Stimulated activated naive CD8-positive, alpha-beta T cell treated with anti-CD3 and anti-CD28 coated beads, Interleukin-15, Interleukin-2, amounts not matched to agents 100 ng/mL and 50 ng/mL, for 24 hours (primary cell): ENCODE data around the gene GALNT8.
A peak's percentile ranks its signal among the peaks of the same experiment; 100 is the strongest.

Source experiments
- H3K27ac Mint-ChIP-seq: one replicate; pipeline ENCODE4 v1.8.0; 2021; ENCODE audit warnings: mild to moderate bottlenecking, mixed read lengths
- H3K27me3 Mint-ChIP-seq: one replicate; pipeline ENCODE4 v1.8.0; 2021; ENCODE audit warnings: mixed read lengths
- H3K36me3 Mint-ChIP-seq: one replicate; pipeline ENCODE4 v1.8.0; 2021; ENCODE audit warnings: low read depth, mixed read lengths
- H3K4me1 Mint-ChIP-seq: one replicate; pipeline ENCODE4 v1.8.0; 2021; ENCODE audit warnings: low read depth, mixed read lengths
- H3K4me3 Mint-ChIP-seq: one replicate; pipeline ENCODE4 v1.8.0; 2021; ENCODE audit warnings: mild to moderate bottlenecking, mixed read lengths
- H3K9me3 Mint-ChIP-seq: one replicate; pipeline ENCODE4 v1.8.0; 2021; ENCODE audit warnings: mixed read lengths

The GALNT8 gene

DNA sequence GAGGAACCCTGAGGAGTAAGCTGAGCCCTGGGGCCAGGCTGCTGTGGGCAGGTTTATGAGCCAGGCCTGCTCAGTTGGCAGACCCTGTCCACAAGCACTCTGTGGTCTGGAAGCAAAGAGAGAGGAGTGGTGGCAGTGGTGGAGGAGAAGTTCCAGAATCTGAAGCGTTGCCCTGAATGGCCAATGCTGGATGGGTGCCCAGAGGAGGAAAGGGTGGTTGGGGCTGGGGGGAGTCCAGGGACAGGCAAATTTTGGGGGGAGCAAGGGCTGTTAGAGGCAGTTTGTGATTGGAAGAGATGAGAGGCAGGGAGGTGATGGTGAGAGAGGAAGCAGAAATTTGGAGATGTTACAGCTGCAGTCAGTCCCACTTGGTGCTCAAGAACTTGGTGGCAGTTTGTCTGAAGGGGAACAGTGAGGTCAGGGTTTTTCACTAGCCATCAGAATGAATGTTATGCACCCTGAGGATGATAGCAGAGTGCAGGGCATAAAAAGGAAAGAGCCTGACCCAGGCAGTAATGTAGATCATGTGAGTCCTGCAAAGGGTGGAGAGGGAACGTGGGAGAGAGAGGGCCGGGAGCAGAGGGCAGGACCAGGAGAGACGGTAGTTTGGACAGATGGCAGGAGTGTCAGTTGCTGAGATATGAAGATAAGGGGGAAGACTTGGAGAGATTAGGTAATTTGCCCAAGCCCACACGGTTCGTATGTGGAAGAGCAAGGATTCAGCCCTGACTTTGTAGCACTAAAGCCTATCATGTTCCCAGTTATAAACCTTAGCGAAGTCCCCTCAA is 51.2 kb downstream of the GALNT8 start:
- no peaks in the 10 kb centered on the region for H3K4me1 Mint-ChIP-seq
- no peaks in the 10 kb centered on the region for H3K36me3 Mint-ChIP-seq
- peaks cover 3% of the 10 kb centered on the region for H3K27me3 Mint-ChIP-seq
- H3K27ac Mint-ChIP-seq = no peak overlapping the region
- no peak overlapping the region for H3K4me3 Mint-ChIP-seq
- no peaks in the 10 kb centered on the region for H3K9me3 Mint-ChIP-seq

GRCh38 chr12:4771960-4772566 is 51.9 kb downstream of the GALNT8 start:
- H3K27ac Mint-ChIP-seq = no peak overlapping the region
- no peak overlapping the region for H3K4me3 Mint-ChIP-seq
- H3K27me3 Mint-ChIP-seq = peaks cover 3% of the 10 kb centered on the region
- H3K4me1 Mint-ChIP-seq = no peaks in the 10 kb centered on the region
- H3K36me3 Mint-ChIP-seq = no peaks in the 10 kb centered on the region
- H3K9me3 Mint-ChIP-seq = no peaks in the 10 kb centered on the region

GRCh38 chr12:4775936-4776335 is 55.7 kb downstream of the GALNT8 start:
- no peaks in the 10 kb centered on the region for H3K9me3 Mint-ChIP-seq
- no peaks in the 10 kb centered on the region for H3K36me3 Mint-ChIP-seq
- no peak overlapping the region for H3K4me3 Mint-ChIP-seq
- H3K4me1 Mint-ChIP-seq = no peaks in the 10 kb centered on the region
- no peak overlapping the region for H3K27ac Mint-ChIP-seq
- H3K27me3 Mint-ChIP-seq = peaks cover 7% of the 10 kb centered on the region

DNA sequence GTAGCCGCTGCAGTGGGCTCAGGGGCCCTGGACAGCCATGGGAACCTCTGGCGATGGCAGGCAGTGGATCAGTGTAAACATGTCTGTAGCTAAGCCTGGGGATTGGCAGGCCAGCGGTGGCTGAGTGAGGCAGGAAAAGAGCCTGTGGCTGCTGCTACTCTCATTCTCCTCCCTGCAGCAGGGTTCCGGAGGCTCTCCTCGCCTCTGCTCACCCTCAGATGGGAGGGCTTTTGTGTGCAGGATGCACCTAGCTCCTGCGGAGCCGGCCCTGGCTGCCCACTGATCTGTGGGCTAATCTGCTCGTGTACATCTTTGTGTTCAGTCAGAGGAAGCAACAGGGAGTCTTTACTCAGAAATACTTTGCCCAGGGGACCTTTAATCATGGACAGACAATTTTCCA is 59.5 kb downstream of the GALNT8 start:
- Mint-ChIP-seq H3K27me3 (peaks cover 17% of the 10 kb centered on the region), H3K4me3 (no peak overlapping the region), H3K9me3 (peaks cover 5% of the 10 kb centered on the region), H3K4me1 (no peaks in the 10 kb centered on the region), H3K27ac (no peak overlapping the region), H3K36me3 (no peaks in the 10 kb centered on the region)

GRCh38 chr12:4780641-4781611 is 60.7 kb downstream of the GALNT8 start:
- no peaks in the 10 kb centered on the region for H3K36me3 Mint-ChIP-seq
- peaks cover 7% of the 10 kb centered on the region for H3K9me3 Mint-ChIP-seq
- H3K27me3 Mint-ChIP-seq = peaks cover 23% of the 10 kb centered on the region
- no peaks in the 10 kb centered on the region for H3K4me1 Mint-ChIP-seq
- no peak overlapping the region for H3K4me3 Mint-ChIP-seq
- H3K27ac Mint-ChIP-seq = no peak overlapping the region

- no peak overlapping the region for H3K27ac Mint-ChIP-seq
Observed at GRCh38 chr12:4784404-4785054, 64.3 kb downstream of the GALNT8 start.

GRCh38 chr12:4786795-4787194 is 66.6 kb downstream of the GALNT8 start:
- H3K27ac Mint-ChIP-seq = no peak overlapping the region
- peaks cover 7% of the 10 kb centered on the region for H3K9me3 Mint-ChIP-seq
- H3K4me1 Mint-ChIP-seq = no peaks in the 10 kb centered on the region
- H3K27me3 Mint-ChIP-seq = peaks cover 18% of the 10 kb centered on the region
- H3K4me3 Mint-ChIP-seq = no peak overlapping the region
- no peaks in the 10 kb centered on the region for H3K36me3 Mint-ChIP-seq

More at GRCh38 chr12:4784404-4785054, 64.3 kb downstream of the GALNT8 start:
- no peaks in the 10 kb centered on the region for H3K36me3 Mint-ChIP-seq
- H3K27me3 Mint-ChIP-seq = peaks cover 27% of the 10 kb centered on the region
- no peaks in the 10 kb centered on the region for H3K4me1 Mint-ChIP-seq
- H3K4me3 Mint-ChIP-seq = no peak overlapping the region
- H3K9me3 Mint-ChIP-seq = peaks cover 7% of the 10 kb centered on the region

DNA sequence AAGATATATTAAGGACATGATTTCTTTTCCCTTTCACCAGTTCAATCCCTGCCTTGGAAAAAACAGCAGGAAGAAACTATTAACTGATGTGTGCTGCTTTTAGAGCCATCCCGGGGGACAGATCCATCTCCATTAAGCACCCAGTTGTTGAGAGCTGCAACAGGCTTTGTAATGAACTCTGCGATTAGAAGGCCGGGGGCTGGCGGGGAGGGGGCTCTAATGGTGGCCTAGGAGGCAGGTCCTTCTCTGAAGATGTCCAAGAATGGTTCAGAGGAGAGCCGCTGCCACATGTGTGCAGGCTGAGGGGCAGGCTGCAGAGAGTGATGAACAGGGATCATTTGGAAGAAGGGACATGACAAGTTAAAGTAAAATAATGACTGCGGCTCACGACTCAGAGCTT is 67.8 kb downstream of the GALNT8 start:
- Mint-ChIP-seq H3K36me3 (no peaks in the 10 kb centered on the region), H3K4me1 (no peaks in the 10 kb centered on the region), H3K27ac (no peak overlapping the region), H3K9me3 (peaks cover 7% of the 10 kb centered on the region), H3K27me3 (peaks cover 18% of the 10 kb centered on the region), H3K4me3 (no peak overlapping the region)

DNA sequence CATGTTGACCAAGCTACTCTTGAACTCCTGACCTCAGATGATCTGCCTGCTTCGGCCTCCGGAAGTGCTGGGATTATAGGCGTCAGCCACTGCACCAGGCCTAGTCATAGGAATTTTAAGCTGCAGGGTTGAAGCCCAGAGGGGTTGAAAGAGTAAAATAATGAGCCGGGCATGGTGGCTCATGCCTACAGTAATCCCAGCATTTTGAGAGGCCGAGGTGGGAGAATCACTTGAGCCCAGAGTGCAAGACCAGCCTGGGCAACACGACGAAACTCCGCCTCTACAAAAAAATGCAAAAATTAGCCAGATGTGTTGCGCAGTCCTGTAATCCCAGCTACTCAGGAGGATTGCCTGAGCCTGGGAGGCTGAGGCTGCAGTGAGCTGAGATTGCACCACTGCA is 69.6 kb downstream of the GALNT8 start:
- Mint-ChIP-seq H3K9me3 (peaks cover 2% of the 10 kb centered on the region), H3K4me1 (no peaks in the 10 kb centered on the region), H3K27ac (peak overlapping the region; percentile 60), H3K27me3 (peaks cover 17% of the 10 kb centered on the region), H3K4me3 (no peak overlapping the region), H3K36me3 (no peaks in the 10 kb centered on the region)

GRCh38 chr12:4791497-4791896 is 71.3 kb downstream of the GALNT8 start:
- H3K27ac Mint-ChIP-seq = no peak overlapping the region
- H3K36me3 Mint-ChIP-seq = no peaks in the 10 kb centered on the region
- H3K27me3 Mint-ChIP-seq = peaks cover 8% of the 10 kb centered on the region
- H3K4me3 Mint-ChIP-seq = no peak overlapping the region
- H3K9me3 Mint-ChIP-seq = no peaks in the 10 kb centered on the region
- H3K4me1 Mint-ChIP-seq = no peaks in the 10 kb centered on the region

GRCh38 chr12:4794491-4794890 is 74.3 kb downstream of the GALNT8 start:
- H3K9me3 Mint-ChIP-seq = no peaks in the 10 kb centered on the region

GRCh38 chr12:4796216-4796615 is 76.0 kb downstream of the GALNT8 start:
- no peaks in the 10 kb centered on the region for H3K36me3 Mint-ChIP-seq
- no peak overlapping the region for H3K4me3 Mint-ChIP-seq
- H3K9me3 Mint-ChIP-seq = no peaks in the 10 kb centered on the region
- H3K27me3 Mint-ChIP-seq = peaks cover 18% of the 10 kb centered on the region
- H3K4me1 Mint-ChIP-seq = no peaks in the 10 kb centered on the region
- no peak overlapping the region for H3K27ac Mint-ChIP-seq

More at GRCh38 chr12:4794491-4794890, 74.3 kb downstream of the GALNT8 start:
- H3K27ac Mint-ChIP-seq = no peak overlapping the region
- no peaks in the 10 kb centered on the region for H3K4me1 Mint-ChIP-seq
- peaks cover 18% of the 10 kb centered on the region for H3K27me3 Mint-ChIP-seq
- H3K36me3 Mint-ChIP-seq = no peaks in the 10 kb centered on the region
- no peak overlapping the region for H3K4me3 Mint-ChIP-seq

DNA sequence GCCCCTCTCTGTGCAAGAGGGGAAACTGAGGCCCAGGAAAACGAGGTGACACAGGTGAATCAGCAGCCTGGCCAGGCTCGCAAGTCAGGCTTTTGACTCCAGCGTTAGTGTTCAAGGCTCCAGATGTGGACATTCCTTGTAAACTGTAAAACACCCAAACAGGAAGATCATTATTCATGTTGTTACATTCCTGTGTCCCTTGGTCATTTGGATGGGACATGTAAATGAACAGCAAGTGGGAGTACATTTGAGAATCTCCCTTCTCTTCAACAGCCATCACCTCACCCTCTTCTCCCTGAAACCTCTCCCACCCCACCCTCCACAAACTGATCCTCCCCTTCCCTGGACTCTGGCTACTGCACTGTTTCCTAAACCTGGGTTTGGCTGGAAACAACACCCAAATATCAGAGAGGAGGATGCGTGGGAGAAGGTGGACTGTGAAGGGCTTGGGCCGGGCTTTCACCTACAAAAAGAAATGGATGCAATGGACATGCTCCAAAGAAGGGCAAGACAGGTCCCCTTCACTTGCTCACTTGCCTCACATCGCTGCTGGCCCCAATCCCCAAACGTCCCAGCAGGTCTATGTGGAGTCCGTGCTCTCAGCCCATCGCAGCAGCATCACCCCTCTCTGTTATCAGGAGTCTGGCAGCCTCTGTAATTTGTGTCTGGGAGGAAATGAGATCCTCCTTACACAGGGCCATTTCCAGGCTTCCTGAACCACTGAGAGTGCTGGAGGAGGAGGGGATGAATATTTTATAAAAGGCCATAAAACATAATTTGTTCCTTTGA is 76.7 kb downstream of the GALNT8 start:
- Mint-ChIP-seq H3K27ac (no peak overlapping the region), H3K4me1 (no peaks in the 10 kb centered on the region), H3K27me3 (peaks cover 18% of the 10 kb centered on the region), H3K9me3 (no peaks in the 10 kb centered on the region), H3K36me3 (no peaks in the 10 kb centered on the region), H3K4me3 (no peak overlapping the region)

DNA sequence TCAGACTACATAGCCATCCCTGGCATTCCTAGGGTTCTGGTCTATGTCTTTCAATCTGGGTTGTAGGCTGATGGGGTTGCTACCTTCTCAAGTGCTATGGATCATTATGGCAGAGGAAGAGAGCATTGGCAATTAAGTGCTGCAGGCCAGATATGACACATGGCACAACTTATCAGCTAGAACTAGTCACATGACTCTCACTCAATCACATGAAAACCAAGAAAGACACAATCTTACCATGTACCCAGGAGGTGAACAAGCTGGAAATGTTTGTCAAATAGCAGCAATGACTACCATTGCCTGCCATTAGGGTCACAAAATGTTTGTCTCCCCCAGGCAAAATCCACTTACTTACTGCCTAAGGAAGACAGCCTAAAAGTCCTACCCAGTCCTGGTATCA is 80.4 kb downstream of the GALNT8 start:
- H3K9me3 Mint-ChIP-seq = no peaks in the 10 kb centered on the region
- no peak overlapping the region for H3K4me3 Mint-ChIP-seq
- H3K36me3 Mint-ChIP-seq = no peaks in the 10 kb centered on the region
- H3K4me1 Mint-ChIP-seq = no peaks in the 10 kb centered on the region
- H3K27me3 Mint-ChIP-seq = peaks cover 14% of the 10 kb centered on the region
- no peak overlapping the region for H3K27ac Mint-ChIP-seq
